Activated CD4-positive, alpha-beta memory T cell treated with anti-CD3 and anti-CD28 coated beads, Interleukin-2, amount 10 ng/mL, durations not matched to agents 7 days and 5 days (primary cell): ENCODE results near the gene UBE2C. TPM values are rescaled to one million over a fixed set of nuclear protein-coding genes. Genes with fewer than 3 reads are reported as not detected.
A peak's percentile ranks its signal among the peaks of the same experiment; 100 is the strongest.

Experiments
- CTCF ChIA-PET: fragments of 350-600 bp; sonication (Branson Sonifier 250); formaldehyde crosslinking; loops from one replicate; lab custom pipeline; 2021; ENCODE audit warnings: antibody characterized with exemption, inconsistent platforms; lab: Charles Lee
- POLR2A ChIA-PET: fragments of 350-600 bp; sonication (Branson Sonifier 250); formaldehyde crosslinking; loops from one replicate; lab custom pipeline; 2021; ENCODE audit warnings: antibody characterized with exemption; lab: Charles Lee
- DNase-seq: peaks from one replicate; pipeline ENCODE4 v3.0.0-alpha.2; 2020
- H3K27ac Mint-ChIP-seq: one replicate; pipeline ENCODE4 v1.8.0; 2021; ENCODE audit warnings: mild to moderate bottlenecking, mixed read lengths
- H3K27me3 Mint-ChIP-seq: one replicate; pipeline ENCODE4 v1.8.0; 2021; ENCODE audit warnings: mixed read lengths
- H3K36me3 Mint-ChIP-seq: one replicate; pipeline ENCODE4 v1.8.0; 2021; ENCODE audit warnings: low read depth, mixed read lengths
- H3K4me1 Mint-ChIP-seq: one replicate; pipeline ENCODE4 v1.8.0; 2021; ENCODE audit warnings: mixed read lengths
- H3K4me3 Mint-ChIP-seq: one replicate; pipeline ENCODE4 v1.8.0; 2021; ENCODE audit warnings: mild to moderate bottlenecking, mixed read lengths
- H3K9me3 Mint-ChIP-seq: one replicate; pipeline ENCODE4 v1.8.0; 2021; ENCODE audit warnings: mixed read lengths
- total RNA-seq, 2 experiments: library from RNA; stranded (reverse); gene quantifications; one replicate each; pipeline ENCODE4 v1.2.3, GENCODE V29; 2021

The UBE2C gene
- total RNA-seq, 2 experiments from 2014 or later = 170 to 184 TPM

DNA sequence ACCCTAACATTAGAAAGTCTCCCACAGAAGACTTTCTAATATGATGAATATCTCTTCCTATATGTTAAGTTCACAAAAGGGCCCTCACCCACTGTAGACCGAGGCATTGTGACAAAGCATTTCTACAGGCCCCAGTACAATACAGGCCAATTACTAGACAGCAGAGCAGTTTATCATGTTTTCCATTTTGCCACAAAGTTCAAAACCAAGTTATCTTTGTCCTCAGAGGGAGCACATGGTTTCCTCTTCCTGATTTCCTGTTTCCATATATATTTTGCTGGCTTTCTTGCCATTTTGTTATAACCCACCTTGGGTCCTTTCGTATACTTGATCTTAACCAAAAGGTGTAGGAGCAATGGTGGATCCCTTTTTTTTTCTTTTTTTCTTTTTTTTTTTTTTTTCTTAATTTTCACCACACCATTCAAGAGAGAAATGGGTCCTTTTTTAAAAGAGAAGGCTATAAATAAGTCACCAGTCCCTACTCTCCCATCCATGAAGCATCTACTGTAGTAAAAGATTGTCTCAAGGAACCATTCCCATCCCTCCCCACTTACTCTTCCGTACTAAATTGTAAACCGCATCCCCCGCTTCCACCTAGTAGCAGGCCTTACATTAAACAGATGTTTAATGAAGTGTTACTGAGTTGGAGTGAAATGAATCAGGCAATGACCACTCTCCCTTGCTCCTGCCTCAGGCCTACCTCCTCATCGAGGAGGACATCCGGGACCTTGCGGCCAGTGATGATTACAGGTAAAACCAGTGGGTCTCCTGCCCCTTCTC is 2.1 kb upstream of the UBE2C start:
- ChIA-PET POLR2A (no interaction called here), CTCF (interaction anchor here (3.4 kb wide), 1 partner anchor 11 kb away, joined by 19 read pairs; no protein-coding TSS in a partner anchor)
- Mint-ChIP-seq H3K4me1 (peaks cover 26% of the 10 kb centered on the region), H3K27ac (no peak overlapping the region), H3K4me3 (no peak overlapping the region), H3K36me3 (peaks cover 65% of the 10 kb centered on the region), H3K27me3 (no peaks in the 10 kb centered on the region), H3K9me3 (no peaks in the 10 kb centered on the region)
- no peak for DNase-seq

DNA sequence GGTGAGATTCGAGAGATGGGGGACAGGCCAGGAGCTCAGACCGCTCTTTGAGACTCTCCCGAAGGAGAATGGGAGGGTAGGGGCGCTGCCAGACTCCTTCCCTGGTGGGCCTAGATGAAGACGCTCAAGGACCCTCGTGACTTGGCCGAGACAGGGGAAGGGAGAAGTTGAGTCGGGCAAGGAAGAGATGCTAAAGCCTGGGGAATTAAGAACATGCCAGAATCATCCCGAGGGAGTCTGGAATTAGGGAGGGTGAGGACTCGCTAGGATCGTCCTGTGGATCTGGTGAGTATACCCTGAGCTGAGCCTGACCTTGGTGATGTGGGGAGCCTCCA is 529 bp downstream of the UBE2C start:
- Mint-ChIP-seq H3K4me1 (peaks cover 36% of the 10 kb centered on the region), H3K36me3 (peaks cover 78% of the 10 kb centered on the region), H3K4me3 (peak overlapping the region; percentile 99), H3K9me3 (no peaks in the 10 kb centered on the region), H3K27me3 (no peaks in the 10 kb centered on the region), H3K27ac (peak overlapping the region; percentile 83)
- POLR2A ChIA-PET = interaction anchor here (0.6 to 4.1 kb wide), 25 partner anchors 8 to 275 kb away, joined by 3 to 30 read pairs (median 4); partner anchors contain the start of genes ACOT8, DNTTIP1, PCIF1 and WFDC3
- no peak for DNase-seq
- CTCF ChIA-PET = interaction anchor here (0.6 to 2.3 kb wide), 6 partner anchors 9 to 157 kb away, joined by 3 to 15 read pairs (median 8); no protein-coding TSS in a partner anchor

DNA sequence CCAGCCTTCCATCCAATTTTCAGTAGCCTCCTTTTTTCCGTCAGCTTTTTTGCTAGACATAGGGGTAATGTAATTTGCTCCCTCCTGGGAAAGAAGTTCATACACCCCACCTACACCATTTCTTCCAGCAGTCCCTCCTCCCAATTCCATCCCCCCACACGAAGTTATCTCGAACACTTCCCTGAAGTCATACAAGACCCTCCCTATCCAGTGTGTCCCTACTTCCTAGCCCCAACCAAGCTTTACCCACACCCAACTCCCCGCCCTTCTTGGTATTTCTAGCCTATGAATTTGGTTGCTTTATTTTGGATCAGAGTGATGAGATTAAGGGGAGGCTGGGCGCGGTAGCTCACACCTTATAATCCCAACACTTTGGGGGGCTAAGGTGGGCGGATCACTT is 1.0 kb downstream of the UBE2C start:
- H3K4me3 Mint-ChIP-seq = peak overlapping the region; percentile 99
- CTCF ChIA-PET = interaction anchor here (0.6 to 2.3 kb wide), 6 partner anchors 9 to 156 kb away, joined by 3 to 15 read pairs (median 8); no protein-coding TSS in a partner anchor
- DNase-seq = no peak
- H3K36me3 Mint-ChIP-seq = peaks cover 74% of the 10 kb centered on the region
- H3K27me3 Mint-ChIP-seq = no peaks in the 10 kb centered on the region
- POLR2A ChIA-PET = interaction anchor here (0.7 to 4.1 kb wide), 21 partner anchors 8 to 275 kb away, joined by 3 to 30 read pairs (median 4); partner anchors contain the start of genes ACOT8, DNTTIP1, PCIF1 and WFDC3
- peaks cover 36% of the 10 kb centered on the region for H3K4me1 Mint-ChIP-seq
- H3K9me3 Mint-ChIP-seq = no peaks in the 10 kb centered on the region
- peak overlapping the region; percentile 83 for H3K27ac Mint-ChIP-seq

DNA sequence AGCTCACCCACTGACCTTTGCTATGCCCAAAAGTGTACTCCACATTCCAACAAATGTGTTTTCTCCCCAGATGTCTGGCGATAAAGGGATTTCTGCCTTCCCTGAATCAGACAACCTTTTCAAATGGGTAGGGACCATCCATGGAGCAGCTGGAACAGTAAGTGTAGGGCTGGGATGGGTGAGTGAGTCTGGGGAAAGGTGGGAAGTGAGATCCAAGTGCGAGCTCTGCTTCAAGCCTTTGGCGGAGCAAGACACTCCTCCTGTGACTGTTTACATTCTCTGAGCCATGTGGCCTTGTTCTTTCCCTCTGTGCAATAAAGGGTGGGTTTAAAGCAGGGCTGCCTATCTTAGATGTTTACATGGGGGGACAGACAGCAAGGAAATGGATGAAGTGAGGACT is 1.9 kb downstream of the UBE2C start:
- H3K4me1 Mint-ChIP-seq = peaks cover 36% of the 10 kb centered on the region
- no peaks in the 10 kb centered on the region for H3K9me3 Mint-ChIP-seq
- ChIA-PET POLR2A (interaction anchor here (1.5 to 4.1 kb wide), 8 partner anchors 9 to 157 kb away, joined by 3 to 30 read pairs (median 12); partner anchors contain the start of genes ACOT8, DNTTIP1, PCIF1 and WFDC3), CTCF (interaction anchor here (0.7 to 2.3 kb wide), 4 partner anchors 8 to 155 kb away, joined by 5 to 15 read pairs (median 13); no protein-coding TSS in a partner anchor)
- H3K27ac Mint-ChIP-seq = no peak overlapping the region
- peak overlapping the region; percentile 13 for H3K4me3 Mint-ChIP-seq
- no peak for DNase-seq
- no peaks in the 10 kb centered on the region for H3K27me3 Mint-ChIP-seq
- H3K36me3 Mint-ChIP-seq = peaks cover 68% of the 10 kb centered on the region

DNA sequence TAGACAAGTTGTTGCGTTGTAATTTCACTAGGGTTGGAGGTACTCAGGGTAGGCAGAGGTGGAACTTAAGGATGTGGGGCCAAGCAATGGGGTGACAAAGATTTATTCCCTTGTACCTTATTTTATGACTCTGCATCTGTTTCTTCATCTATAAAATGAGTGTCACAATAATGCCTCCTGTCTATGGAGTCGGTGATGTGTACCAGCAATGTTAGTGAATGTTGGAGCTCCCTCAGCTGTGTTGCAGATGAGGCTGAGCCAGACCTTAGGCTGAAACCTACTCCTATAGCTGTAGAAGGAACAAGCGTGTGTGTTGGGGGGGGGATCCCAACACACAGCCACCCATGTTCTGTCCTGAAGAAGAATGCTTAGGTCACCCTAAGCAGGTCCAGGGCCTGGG is 4.5 kb downstream of the UBE2C start:
- POLR2A ChIA-PET = interaction anchor here (1.1 to 1.6 kb wide), 6 partner anchors 10 to 155 kb away, joined by 3 to 7 read pairs (median 4); partner anchors contain the start of genes PCIF1, TNNC2 and ZNF335
- CTCF ChIA-PET = interaction anchor here (0.6 to 1.4 kb wide), 3 partner anchors 18 to 498 kb away, joined by 3 to 4 read pairs (median 3); no protein-coding TSS in a partner anchor
- Mint-ChIP-seq H3K36me3 (peaks cover 44% of the 10 kb centered on the region), H3K27ac (no peak overlapping the region), H3K4me1 (peaks cover 29% of the 10 kb centered on the region), H3K4me3 (no peak overlapping the region), H3K9me3 (no peaks in the 10 kb centered on the region), H3K27me3 (peaks cover 4% of the 10 kb centered on the region)
- DNase-seq = no peak

DNA sequence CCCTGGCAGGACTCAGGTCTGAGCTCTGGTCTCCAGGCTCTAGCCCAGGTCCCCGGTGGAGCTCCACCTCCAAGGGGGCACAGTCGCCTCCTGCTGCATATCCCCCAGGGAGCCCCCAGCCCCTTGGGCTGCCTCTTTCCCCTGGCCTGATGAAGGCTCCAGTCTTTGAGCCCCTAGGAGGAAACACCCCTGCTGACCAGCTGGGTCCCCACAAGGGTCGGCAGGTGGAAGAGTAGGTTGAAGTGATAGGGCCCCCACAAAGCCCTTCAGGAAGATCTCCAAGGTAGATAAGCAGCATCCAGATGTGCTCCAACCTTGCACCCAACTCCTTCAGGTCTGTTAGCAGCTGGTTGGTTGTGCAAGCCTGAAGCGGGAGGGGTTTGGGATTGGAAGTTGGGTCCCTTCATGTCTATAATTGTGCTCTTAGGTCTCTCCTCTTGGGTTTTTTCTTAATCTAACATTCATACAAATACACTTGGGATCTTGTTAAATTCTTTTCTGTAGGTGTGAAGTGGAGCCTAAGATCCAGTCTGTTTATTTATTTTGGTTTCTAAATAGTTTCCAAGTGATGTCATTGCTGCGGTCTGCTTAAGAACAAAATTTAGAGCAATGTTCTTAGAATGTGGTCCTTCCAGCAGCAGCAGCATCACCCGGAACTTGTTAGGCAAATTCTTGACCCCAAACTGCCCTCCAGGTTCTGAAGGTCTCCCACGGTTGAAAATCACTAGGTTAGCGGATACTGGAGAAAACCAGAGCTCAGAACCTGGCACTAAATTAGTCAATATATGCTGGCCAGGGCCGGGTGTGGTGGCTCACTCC is 5.1 kb downstream of the UBE2C start:
- Mint-ChIP-seq H3K27ac (no peak overlapping the region), H3K27me3 (peaks cover 10% of the 10 kb centered on the region), H3K36me3 (peaks cover 38% of the 10 kb centered on the region), H3K4me3 (no peak overlapping the region), H3K4me1 (peaks cover 25% of the 10 kb centered on the region), H3K9me3 (no peaks in the 10 kb centered on the region)
- POLR2A ChIA-PET = interaction anchor here (1.1 to 1.6 kb wide), 5 partner anchors 9 to 154 kb away, joined by 3 to 7 read pairs (median 4); partner anchors contain the start of genes PCIF1, TNNC2 and ZNF335
- CTCF ChIA-PET = interaction anchor here (0.7 to 1.4 kb wide), 2 partner anchors 18 to 499 kb away, joined by 3 to 4 read pairs; no protein-coding TSS in a partner anchor
- DNase-seq = no peak

DNA sequence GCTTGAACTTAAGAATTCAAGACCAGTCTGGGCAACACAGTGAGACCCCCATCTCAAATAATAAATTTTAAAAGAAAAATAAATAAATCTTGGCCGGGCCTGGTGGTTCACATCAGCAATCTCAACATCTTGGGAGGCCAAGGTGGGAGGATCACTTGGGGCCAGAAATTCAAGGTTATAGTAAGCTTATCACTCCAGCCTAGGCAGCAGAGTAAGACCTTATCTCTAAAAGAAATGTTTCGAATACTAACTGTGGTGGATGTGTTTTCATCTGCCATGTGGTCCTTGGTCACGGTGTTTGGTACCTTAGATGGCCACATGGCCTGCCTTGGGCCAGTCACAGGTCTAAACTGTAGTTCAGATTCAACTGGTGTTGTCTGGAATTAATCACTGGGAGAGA is 5.8 kb downstream of the UBE2C start:
- Mint-ChIP-seq H3K9me3 (no peaks in the 10 kb centered on the region), H3K36me3 (peaks cover 31% of the 10 kb centered on the region), H3K4me1 (peaks cover 22% of the 10 kb centered on the region), H3K4me3 (no peak overlapping the region), H3K27me3 (peaks cover 16% of the 10 kb centered on the region), H3K27ac (no peak overlapping the region)
- ChIA-PET CTCF (no interaction called here), POLR2A (interaction anchor here (1.3 to 1.5 kb wide), 3 partner anchors 11 to 131 kb away, joined by 3 to 4 read pairs (median 4); no protein-coding TSS in a partner anchor)
- no peak for DNase-seq

DNA sequence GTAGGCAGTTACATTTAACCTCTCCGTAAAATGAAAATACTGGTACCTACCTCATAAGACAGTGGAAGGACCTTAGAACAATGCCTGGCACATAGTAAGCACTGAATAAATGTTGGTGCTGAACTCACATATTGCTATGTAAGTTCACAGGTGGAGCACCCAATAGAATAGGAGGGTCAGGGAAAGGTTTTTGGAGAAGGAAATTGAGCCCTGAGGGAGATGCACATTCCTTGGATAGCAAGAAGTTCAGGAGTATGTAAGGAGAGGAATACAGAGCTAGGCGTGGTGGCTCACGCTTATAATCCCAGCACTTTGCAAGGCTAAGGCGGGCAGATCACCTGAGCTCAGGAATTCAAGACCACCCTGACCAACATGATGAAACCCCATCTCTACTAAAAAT is 7.0 kb downstream of the UBE2C start:
- Mint-ChIP-seq H3K9me3 (no peaks in the 10 kb centered on the region), H3K4me1 (peaks cover 24% of the 10 kb centered on the region), H3K36me3 (peaks cover 23% of the 10 kb centered on the region), H3K27ac (no peak overlapping the region), H3K27me3 (peaks cover 27% of the 10 kb centered on the region), H3K4me3 (no peak overlapping the region)
- ChIA-PET CTCF (interaction anchor here (1.2 kb wide), 1 partner anchor 151 kb away, joined by 4 read pairs; no protein-coding TSS in a partner anchor), POLR2A (interaction anchor here (0.7 to 1.4 kb wide), 2 partner anchors 13 to 39 kb away, joined by 3 to 4 read pairs; no protein-coding TSS in a partner anchor)
- DNase-seq = no peak

DNA sequence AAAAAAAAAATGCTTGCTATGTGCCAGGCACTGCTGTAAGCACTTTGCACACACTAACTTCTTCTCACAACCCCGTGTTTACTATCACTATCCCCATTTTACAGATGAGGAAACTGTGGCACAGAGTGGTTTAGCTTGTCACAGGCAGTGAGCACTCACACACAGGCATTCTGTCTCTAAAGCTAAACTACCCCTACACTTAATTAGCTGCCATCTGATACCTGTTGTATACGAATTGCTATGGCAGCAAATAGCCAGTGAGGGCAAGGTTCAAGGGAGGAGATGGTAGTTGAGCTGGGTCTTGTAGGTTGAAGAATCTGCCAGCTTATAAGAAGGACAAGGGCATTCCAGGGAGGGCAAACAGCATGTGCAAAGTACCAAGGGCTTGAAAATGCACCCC is 9.5 kb downstream of the UBE2C start:
- Mint-ChIP-seq H3K9me3 (no peaks in the 10 kb centered on the region), H3K27me3 (peaks cover 30% of the 10 kb centered on the region), H3K27ac (no peak overlapping the region), H3K4me1 (peaks cover 16% of the 10 kb centered on the region), H3K36me3 (peaks cover 6% of the 10 kb centered on the region), H3K4me3 (no peak overlapping the region)
- ChIA-PET POLR2A (interaction anchor here (1.0 to 5.3 kb wide), 6 partner anchors 9 to 126 kb away, joined by 3 to 30 read pairs (median 4); partner anchors contain the start of genes SNX21 and UBE2C), CTCF (interaction anchor here (0.5 to 2.0 kb wide), 7 partner anchors 8 to 148 kb away, joined by 3 to 6 read pairs (median 4); partner anchors contain the start of gene PCIF1)
- DNase-seq = no peak

DNA sequence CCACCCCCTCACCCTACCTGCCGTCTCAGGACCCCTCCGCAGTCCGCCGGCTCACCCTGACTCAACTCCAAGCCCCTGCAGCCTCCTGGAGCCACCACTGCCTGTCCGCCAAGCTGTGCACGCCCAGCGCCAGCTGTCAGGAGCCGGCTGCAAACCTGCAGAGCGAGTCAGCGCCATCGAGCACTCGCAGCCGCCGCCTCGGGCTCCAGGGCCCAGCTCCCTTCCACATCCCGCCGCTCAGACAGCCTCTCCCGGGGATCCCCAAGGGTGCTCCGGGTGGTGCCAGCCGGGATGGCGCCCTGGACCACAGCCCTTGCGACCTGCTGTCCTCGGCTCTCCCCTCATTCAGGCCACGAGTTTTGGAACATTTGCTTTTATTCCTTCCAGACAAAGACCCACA is 10.4 kb downstream of the UBE2C start:
- CTCF ChIA-PET = interaction anchor here (1.4 to 2.0 kb wide), 3 partner anchors 10 to 111 kb away, joined by 3 to 6 read pairs (median 3); partner anchors contain the start of gene PCIF1
- Mint-ChIP-seq H3K9me3 (no peaks in the 10 kb centered on the region), H3K4me3 (no peak overlapping the region), H3K4me1 (peaks cover 16% of the 10 kb centered on the region), H3K27ac (no peak overlapping the region), H3K27me3 (peaks cover 30% of the 10 kb centered on the region), H3K36me3 (no peaks in the 10 kb centered on the region)
- DNase-seq = no peak
- POLR2A ChIA-PET = interaction anchor here (1.0 to 5.3 kb wide), 6 partner anchors 10 to 125 kb away, joined by 3 to 30 read pairs (median 4); partner anchors contain the start of genes SNX21 and UBE2C

DNA sequence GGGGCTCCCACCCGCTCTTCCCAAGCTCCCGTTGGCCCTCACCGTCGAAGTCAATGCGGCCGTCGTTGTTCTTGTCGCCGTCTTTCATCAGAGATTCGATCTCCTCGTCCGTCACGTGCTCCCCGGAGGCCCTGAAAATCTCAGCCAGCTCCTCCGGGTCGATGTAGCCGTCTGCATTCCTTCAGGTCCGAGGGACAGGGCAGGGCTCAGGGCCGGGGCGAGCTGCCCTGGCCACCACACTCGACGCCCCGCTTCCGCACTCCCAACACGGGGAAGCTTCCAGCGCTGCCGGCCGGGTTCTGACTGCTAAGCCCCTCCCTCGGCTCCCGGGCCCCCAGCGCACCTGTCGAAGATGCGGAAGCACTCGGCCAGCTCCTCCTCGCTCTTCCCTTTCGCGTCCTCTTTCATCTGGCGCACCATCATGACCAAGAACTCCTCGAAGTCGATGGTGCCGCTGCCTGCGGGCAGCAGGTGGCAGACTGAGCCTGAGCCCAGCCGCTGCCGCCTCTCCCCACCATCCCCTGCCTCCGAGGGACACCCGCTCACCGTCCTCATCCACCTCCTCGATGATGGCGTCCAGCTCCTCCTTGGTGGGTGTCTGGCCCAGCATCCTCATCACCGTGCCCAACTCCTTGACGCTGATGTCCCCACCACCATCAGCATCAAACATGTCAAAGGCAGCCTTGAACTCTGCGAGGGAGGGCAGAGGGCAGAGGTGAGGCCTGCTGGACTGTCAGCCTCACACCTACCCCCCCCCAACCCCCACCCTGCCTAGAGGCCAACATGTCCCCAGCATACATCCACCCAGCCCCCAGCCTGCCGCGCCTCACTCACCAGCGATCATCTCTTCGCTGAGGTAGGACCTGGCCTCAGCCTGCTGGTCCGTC is 11.7 kb downstream of the UBE2C start:
- Mint-ChIP-seq H3K4me3 (peak overlapping the region; percentile 66), H3K36me3 (no peaks in the 10 kb centered on the region), H3K27ac (no peak overlapping the region), H3K4me1 (peaks cover 16% of the 10 kb centered on the region), H3K9me3 (no peaks in the 10 kb centered on the region), H3K27me3 (peaks cover 30% of the 10 kb centered on the region)
- POLR2A ChIA-PET = interaction anchor here (0.8 to 5.3 kb wide), 9 partner anchors 11 to 147 kb away, joined by 3 to 30 read pairs (median 5); partner anchors contain the start of genes ACOT8, CTSA, NEURL2 and PCIF1
- DNase-seq = peak; percentile 59
- CTCF ChIA-PET = interaction anchor here (0.6 to 2.1 kb wide), 18 partner anchors 9 to 190 kb away, joined by 3 to 11 read pairs (median 4); partner anchors contain the start of genes SNX21, ZNF335 and ZSWIM1
